ENCODE measurements around the gene ARSB. TPM values are rescaled to one million over a fixed set of nuclear protein-coding genes. Genes with fewer than 3 reads are reported as not detected.
A peak's percentile ranks its signal among the peaks of the same experiment; 100 is the strongest.

Gene ARSB
- total and polyA plus RNA-seq, 2 donors from 2014 or later, result 8.3 to 16.4 TPM

GRCh38 chr5:78747705-78748359 is 237.3 kb downstream of the ARSB start:
- H3K36me3 ChIP-seq (ENCODE audit: control insufficient read depth in 2 of 3, insufficient read depth in 3 of 3, low read length in 3 of 3), result no peaks in the 10 kb centered on the region
- no peak for DNase-seq

GRCh38 chr5:78747055-78747454 is 238.1 kb downstream of the ARSB start:
- no peak overlapping the region for H3K9ac ChIP-seq (ENCODE audit: low read length in 3 of 3)
- intact Hi-C loops (cut with DNase I), result no loop called here
- H3K4me1 ChIP-seq (ENCODE audit: control insufficient read depth in 2 of 3, insufficient read depth in 2 of 3, low read depth in 1 of 3, low read length in 3 of 3), result no peaks in the 10 kb centered on the region
- H3K36me3 ChIP-seq (ENCODE audit: control insufficient read depth in 2 of 3, insufficient read depth in 3 of 3, low read length in 3 of 3), result no peaks in the 10 kb centered on the region
- H3K4me3 ChIP-seq (ENCODE audit: low read length in 3 of 3), result no peak overlapping the region
- FAIRE-seq (no peak), DNase-seq (peak in 4 of 5 donors; percentile 33 to 52 (median 42))
- TF ChIP-seq, protein P1, sequence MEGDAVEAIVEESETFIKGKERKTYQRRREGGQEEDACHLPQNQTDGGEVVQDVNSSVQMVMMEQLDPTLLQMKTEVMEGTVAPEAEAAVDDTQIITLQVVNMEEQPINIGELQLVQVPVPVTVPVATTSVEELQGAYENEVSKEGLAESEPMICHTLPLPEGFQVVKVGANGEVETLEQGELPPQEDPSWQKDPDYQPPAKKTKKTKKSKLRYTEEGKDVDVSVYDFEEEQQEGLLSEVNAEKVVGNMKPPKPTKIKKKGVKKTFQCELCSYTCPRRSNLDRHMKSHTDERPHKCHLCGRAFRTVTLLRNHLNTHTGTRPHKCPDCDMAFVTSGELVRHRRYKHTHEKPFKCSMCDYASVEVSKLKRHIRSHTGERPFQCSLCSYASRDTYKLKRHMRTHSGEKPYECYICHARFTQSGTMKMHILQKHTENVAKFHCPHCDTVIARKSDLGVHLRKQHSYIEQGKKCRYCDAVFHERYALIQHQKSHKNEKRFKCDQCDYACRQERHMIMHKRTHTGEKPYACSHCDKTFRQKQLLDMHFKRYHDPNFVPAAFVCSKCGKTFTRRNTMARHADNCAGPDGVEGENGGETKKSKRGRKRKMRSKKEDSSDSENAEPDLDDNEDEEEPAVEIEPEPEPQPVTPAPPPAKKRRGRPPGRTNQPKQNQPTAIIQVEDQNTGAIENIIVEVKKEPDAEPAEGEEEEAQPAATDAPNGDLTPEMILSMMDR (IDR thresholded peaks at IDR 0.05; ENCODE audit: borderline replicate concordance, extremely low read depth, insufficient read depth), result no peak
- H3K9me3 ChIP-seq (ENCODE audit: control insufficient read depth in 2 of 3, insufficient read depth in 1 of 3, low read length in 3 of 3), result no peaks in the 10 kb centered on the region
- no peaks in the 10 kb centered on the region for H3K27me3 ChIP-seq (ENCODE audit: control insufficient read depth, insufficient read depth, low read length)
- no peak overlapping the region for H3K27ac ChIP-seq (ENCODE audit: low read depth in 2 of 2, low read length in 2 of 2)

More at GRCh38 chr5:78747705-78748359, 237.3 kb downstream of the ARSB start:
- no peak for FAIRE-seq
- Histone ChIP-seq H3K9me3 (ENCODE audit: control insufficient read depth in 2 of 3, insufficient read depth in 1 of 3, low read length in 3 of 3) (no peaks in the 10 kb centered on the region), H3K27me3 (ENCODE audit: control insufficient read depth, insufficient read depth, low read length) (no peaks in the 10 kb centered on the region), H3K4me1 (ENCODE audit: control insufficient read depth in 2 of 3, insufficient read depth in 2 of 3, low read depth in 1 of 3, low read length in 3 of 3) (no peaks in the 10 kb centered on the region), H3K27ac (ENCODE audit: low read depth in 2 of 2, low read length in 2 of 2) (no peak overlapping the region), H3K9ac (ENCODE audit: low read length in 3 of 3) (no peak overlapping the region), H3K4me3 (ENCODE audit: low read length in 3 of 3) (no peak overlapping the region)
- intact Hi-C loops (cut with DNase I), result no loop called here
- TF ChIP-seq, protein P1 (IDR thresholded peaks at IDR 0.05; ENCODE audit: borderline replicate concordance, extremely low read depth, insufficient read depth), result no peak

- TF ChIP-seq, protein P1 (IDR thresholded peaks at IDR 0.05; ENCODE audit: borderline replicate concordance, extremely low read depth, insufficient read depth), result no peak
- Histone ChIP-seq H3K36me3 (ENCODE audit: control insufficient read depth in 2 of 3, insufficient read depth in 3 of 3, low read length in 3 of 3) (no peaks in the 10 kb centered on the region), H3K9me3 (ENCODE audit: control insufficient read depth in 2 of 3, insufficient read depth in 1 of 3, low read length in 3 of 3) (no peaks in the 10 kb centered on the region), H3K27me3 (ENCODE audit: control insufficient read depth, insufficient read depth, low read length) (no peaks in the 10 kb centered on the region), H3K9ac (ENCODE audit: low read length in 3 of 3) (no peak overlapping the region), H3K27ac (ENCODE audit: low read depth in 2 of 2, low read length in 2 of 2) (no peak overlapping the region), H3K4me1 (ENCODE audit: control insufficient read depth in 2 of 3, insufficient read depth in 2 of 3, low read depth in 1 of 3, low read length in 3 of 3) (no peaks in the 10 kb centered on the region), H3K4me3 (ENCODE audit: low read length in 3 of 3) (no peak overlapping the region)
- FAIRE-seq (no peak), DNase-seq (peak in 2 of 5 donors; percentile 46 to 47)
- intact Hi-C loops (cut with DNase I), result no loop called here
Measured at GRCh38 chr5:78746021-78746770, 238.9 kb downstream of the ARSB start.

All from kidney (tissue), 14 donors.